ENCODE results near the gene GNPTG.
"Not testable (repeated sequence)": the region's sequence is repeated elsewhere in the genome, so short reads cannot be mapped to it uniquely, and the experiment has no call there.

The GNPTG gene

GRCh38 chr16:1323296-1324239 is 28.2 kb upstream of the GNPTG start:
- no peaks in the 10 kb centered on the region for H3K9me3 Mint-ChIP-seq
- DNase-seq (ENCODE audit: low spot score in 2 of 2) (no peak), ATAC-seq (replicated peaks; ENCODE audit: extremely low read depth, poor library complexity, severe bottlenecking) (no peak)
- peaks cover 47% of the 10 kb centered on the region for H3K36me3 Mint-ChIP-seq (ENCODE audit: insufficient read depth)
- no peaks in the 10 kb centered on the region for H3K27me3 Mint-ChIP-seq
- H3K4me3 Mint-ChIP-seq: no peak overlapping the region
- no peaks in the 10 kb centered on the region for H3K4me1 Mint-ChIP-seq
- H3K27ac Mint-ChIP-seq (ENCODE audit: low read depth): no peak overlapping the region

GRCh38 chr16:1324286-1324826 is 27.4 kb upstream of the GNPTG start:
- Mint-ChIP-seq H3K36me3 (ENCODE audit: insufficient read depth) (peaks cover 44% of the 10 kb centered on the region), H3K4me1 (no peaks in the 10 kb centered on the region), H3K27me3 (no peaks in the 10 kb centered on the region), H3K9me3 (no peaks in the 10 kb centered on the region), H3K27ac (ENCODE audit: low read depth) (no peak overlapping the region), H3K4me3 (no peak overlapping the region)
- DNase-seq (ENCODE audit: low spot score in 2 of 2): no peak
- no peak for ATAC-seq (replicated peaks; ENCODE audit: extremely low read depth, poor library complexity, severe bottlenecking)

- ATAC-seq (replicated peaks; ENCODE audit: extremely low read depth, poor library complexity, severe bottlenecking) (no peak), DNase-seq (ENCODE audit: low spot score in 2 of 2) (no peak)
- H3K4me3 Mint-ChIP-seq: no peak overlapping the region
- H3K27me3 Mint-ChIP-seq: no peaks in the 10 kb centered on the region
- no peaks in the 10 kb centered on the region for H3K9me3 Mint-ChIP-seq
- H3K4me1 Mint-ChIP-seq: no peaks in the 10 kb centered on the region
- H3K27ac Mint-ChIP-seq (ENCODE audit: low read depth): no peak overlapping the region
- H3K36me3 Mint-ChIP-seq (ENCODE audit: insufficient read depth): peaks cover 36% of the 10 kb centered on the region
These were observed 26.5 kb upstream of the GNPTG start for GRCh38 chr16:1325261-1325660.

- no peaks in the 10 kb centered on the region for H3K27me3 Mint-ChIP-seq
- ATAC-seq (replicated peaks; ENCODE audit: extremely low read depth, poor library complexity, severe bottlenecking): no peak
- no peaks in the 10 kb centered on the region for H3K4me1 Mint-ChIP-seq
- H3K36me3 Mint-ChIP-seq (ENCODE audit: insufficient read depth): peaks cover 32% of the 10 kb centered on the region
- no peak overlapping the region for H3K27ac Mint-ChIP-seq (ENCODE audit: low read depth)
- H3K4me3 Mint-ChIP-seq: no peak overlapping the region
- DNase-seq (ENCODE audit: low spot score in 2 of 2): no peak
- no peaks in the 10 kb centered on the region for H3K9me3 Mint-ChIP-seq
These were observed 25.9 kb upstream of the GNPTG start for GRCh38 chr16:1325673-1326371.

- DNase-seq (ENCODE audit: low spot score in 2 of 2): no peak
- no peaks in the 10 kb centered on the region for H3K27me3 Mint-ChIP-seq
These were observed 25.3 kb upstream of the GNPTG start for GRCh38 chr16:1326391-1326790.

GRCh38 chr16:1326946-1327618 is 24.6 kb upstream of the GNPTG start:
- Mint-ChIP-seq H3K4me3 (no peak overlapping the region), H3K36me3 (ENCODE audit: insufficient read depth) (peaks cover 30% of the 10 kb centered on the region), H3K9me3 (no peaks in the 10 kb centered on the region), H3K27ac (ENCODE audit: low read depth) (no peak overlapping the region), H3K27me3 (peaks cover under 1% of the 10 kb centered on the region), H3K4me1 (peaks cover 10% of the 10 kb centered on the region)
- no peak for DNase-seq (ENCODE audit: low spot score in 2 of 2)
- ATAC-seq (replicated peaks; ENCODE audit: extremely low read depth, poor library complexity, severe bottlenecking): no peak

More at GRCh38 chr16:1326391-1326790, 25.3 kb upstream of the GNPTG start:
- ATAC-seq (replicated peaks; ENCODE audit: extremely low read depth, poor library complexity, severe bottlenecking): no peak
- Mint-ChIP-seq H3K9me3 (no peaks in the 10 kb centered on the region), H3K36me3 (ENCODE audit: insufficient read depth) (peaks cover 29% of the 10 kb centered on the region), H3K27ac (ENCODE audit: low read depth) (no peak overlapping the region), H3K4me3 (no peak overlapping the region), H3K4me1 (peaks cover 3% of the 10 kb centered on the region)

- DNase-seq (ENCODE audit: low spot score in 2 of 2) (no peak), ATAC-seq (replicated peaks; ENCODE audit: extremely low read depth, poor library complexity, severe bottlenecking) (no peak)
- Mint-ChIP-seq H3K36me3 (ENCODE audit: insufficient read depth) (peaks cover 26% of the 10 kb centered on the region), H3K9me3 (no peaks in the 10 kb centered on the region), H3K27me3 (peaks cover 5% of the 10 kb centered on the region), H3K4me3 (no peak overlapping the region), H3K27ac (ENCODE audit: low read depth) (no peak overlapping the region), H3K4me1 (peaks cover 14% of the 10 kb centered on the region)
These were observed 24.1 kb upstream of the GNPTG start for GRCh38 chr16:1327619-1327947.

- H3K27ac Mint-ChIP-seq (ENCODE audit: low read depth): not testable (repeated sequence)
These were observed 23.6 kb upstream of the GNPTG start for GRCh38 chr16:1328136-1328535.

GRCh38 chr16:1328961-1329360 is 22.8 kb upstream of the GNPTG start:
- H3K36me3 Mint-ChIP-seq (ENCODE audit: insufficient read depth): peaks cover 18% of the 10 kb centered on the region
- not testable (repeated sequence) for H3K27ac Mint-ChIP-seq (ENCODE audit: low read depth)

More at GRCh38 chr16:1328136-1328535, 23.6 kb upstream of the GNPTG start:
- Mint-ChIP-seq H3K36me3 (ENCODE audit: insufficient read depth) (peaks cover 22% of the 10 kb centered on the region), H3K4me1 (peaks cover 17% of the 10 kb centered on the region)
- not testable (repeated sequence) for ATAC-seq (replicated peaks; ENCODE audit: extremely low read depth, poor library complexity, severe bottlenecking); H3K9me3 Mint-ChIP-seq; H3K27me3 Mint-ChIP-seq; DNase-seq (ENCODE audit: low spot score in 2 of 2); H3K4me3 Mint-ChIP-seq

GRCh38 chr16:1330260-1330914 is 21.3 kb upstream of the GNPTG start:
- no peak for ATAC-seq (replicated peaks; ENCODE audit: extremely low read depth, poor library complexity, severe bottlenecking)
- no peak overlapping the region for H3K27ac Mint-ChIP-seq (ENCODE audit: low read depth)
- peaks cover 8% of the 10 kb centered on the region for H3K27me3 Mint-ChIP-seq
- H3K9me3 Mint-ChIP-seq: no peaks in the 10 kb centered on the region
- DNase-seq (ENCODE audit: low spot score in 2 of 2): no peak
- H3K4me3 Mint-ChIP-seq: no peak overlapping the region
- peaks cover 17% of the 10 kb centered on the region for H3K4me1 Mint-ChIP-seq
- H3K36me3 Mint-ChIP-seq (ENCODE audit: insufficient read depth): peaks cover 13% of the 10 kb centered on the region

More at GRCh38 chr16:1328961-1329360, 22.8 kb upstream of the GNPTG start:
- H3K4me1 Mint-ChIP-seq: peaks cover 17% of the 10 kb centered on the region
- H3K4me3 Mint-ChIP-seq; ATAC-seq (replicated peaks; ENCODE audit: extremely low read depth, poor library complexity, severe bottlenecking); H3K27me3 Mint-ChIP-seq; H3K9me3 Mint-ChIP-seq; DNase-seq (ENCODE audit: low spot score in 2 of 2): not testable (repeated sequence)

GRCh38 chr16:1330931-1331711 is 20.6 kb upstream of the GNPTG start:
- DNase-seq (ENCODE audit: low spot score in 2 of 2): no peak
- Mint-ChIP-seq H3K9me3 (no peaks in the 10 kb centered on the region), H3K27me3 (peaks cover 8% of the 10 kb centered on the region), H3K27ac (ENCODE audit: low read depth) (peak overlapping the region; percentile 82), H3K4me3 (peak overlapping the region; percentile 81), H3K4me1 (peaks cover 17% of the 10 kb centered on the region), H3K36me3 (ENCODE audit: insufficient read depth) (peaks cover 14% of the 10 kb centered on the region)
- ATAC-seq (replicated peaks; ENCODE audit: extremely low read depth, poor library complexity, severe bottlenecking): no peak

Data from central memory CD8-positive, alpha-beta T cell (primary cell).